CD4-positive, alpha-beta T cell treated with Interleukin-15 for 1 hour (primary cell): Measurements from ENCODE around the gene PBX1.

Experiments used
- DNase-seq: peaks from one replicate; pipeline ENCODE4 v3.0.0-alpha.2; 2020

Gene PBX1

GRCh38 chr1:164704954-164705353 lies 146.0 kb downstream of the PBX1 start:
- no peak for DNase-seq

DNA sequence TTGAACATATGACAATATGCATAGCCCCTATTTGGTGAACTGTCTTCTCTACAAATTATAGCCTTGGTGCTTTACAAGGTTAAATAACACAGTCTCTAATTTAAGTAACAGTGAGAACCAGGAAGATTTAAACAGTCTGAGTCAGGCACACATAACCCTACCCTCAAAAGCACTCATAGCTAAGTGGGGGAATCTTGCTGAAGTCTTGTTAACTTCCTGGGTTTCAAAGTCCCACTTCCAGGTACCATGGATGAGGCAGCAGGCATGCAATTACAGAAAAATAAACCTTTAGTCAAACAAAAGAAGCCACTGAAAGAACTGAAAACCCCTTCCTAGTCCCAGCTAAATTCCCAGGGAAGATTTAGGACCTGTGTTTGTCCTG lies 147.6 kb downstream of the PBX1 start:
- no peak for DNase-seq

- no peak for DNase-seq
These were observed 148.9 kb downstream of the PBX1 start for GRCh38 chr1:164707868-164708331.

GRCh38 chr1:164708596-164708995 lies 149.6 kb downstream of the PBX1 start:
- DNase-seq, result no peak

DNA sequence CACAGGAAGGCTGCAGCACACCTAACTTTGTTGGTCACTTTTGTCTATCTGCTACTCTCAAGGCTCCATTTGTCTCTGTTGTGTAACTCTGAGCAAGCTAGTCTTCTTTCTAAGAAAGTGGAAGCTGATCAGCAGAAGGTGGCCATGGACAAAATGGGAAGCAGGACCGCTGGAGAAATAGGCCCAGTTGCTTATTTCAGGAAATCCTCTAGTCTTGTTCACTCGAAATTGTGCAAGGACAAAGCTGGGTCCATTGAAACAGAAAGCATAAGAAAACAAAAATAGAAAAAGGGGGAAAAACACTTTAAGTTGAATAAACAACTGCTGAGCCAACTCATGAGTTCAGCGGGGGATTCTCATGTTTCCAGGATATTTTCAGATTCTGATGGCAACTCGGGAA lies 150.1 kb downstream of the PBX1 start:
- DNase-seq, result peak; percentile 20

DNA sequence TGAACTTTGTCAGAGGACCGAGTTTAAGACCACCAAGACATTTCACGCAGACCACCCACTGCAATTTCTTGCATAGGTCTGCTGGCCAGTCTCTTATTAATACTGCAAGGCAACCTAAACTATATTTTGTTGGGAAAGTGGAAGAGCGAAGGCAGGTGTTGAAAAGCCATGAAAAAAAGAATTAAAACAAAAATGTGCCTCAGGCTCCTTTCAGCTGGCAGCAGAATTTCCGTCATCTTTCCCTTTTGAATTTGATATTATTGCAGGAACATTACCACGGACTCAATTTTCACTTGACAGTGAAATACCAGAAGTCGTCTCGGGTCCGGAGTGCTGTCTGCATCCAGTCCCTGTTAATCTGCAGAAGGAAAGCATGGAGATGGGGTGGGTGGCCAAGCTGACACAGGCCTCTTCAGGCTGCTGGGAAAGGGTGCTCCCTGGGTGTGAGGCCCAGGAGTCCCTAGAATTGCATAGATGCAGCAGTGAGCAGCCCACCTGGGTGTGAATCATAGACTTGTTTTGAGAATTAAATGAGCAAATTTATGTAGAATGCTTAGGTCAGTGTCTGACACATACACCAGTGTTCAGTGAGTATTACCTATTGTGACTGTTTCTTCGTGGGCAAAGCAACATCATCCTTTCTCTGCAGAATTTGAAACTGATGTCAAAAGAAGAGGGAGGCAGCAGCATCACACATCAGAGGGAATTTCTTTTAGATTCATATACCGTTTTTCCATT lies 150.7 kb downstream of the PBX1 start:
- DNase-seq, result no peak

DNA sequence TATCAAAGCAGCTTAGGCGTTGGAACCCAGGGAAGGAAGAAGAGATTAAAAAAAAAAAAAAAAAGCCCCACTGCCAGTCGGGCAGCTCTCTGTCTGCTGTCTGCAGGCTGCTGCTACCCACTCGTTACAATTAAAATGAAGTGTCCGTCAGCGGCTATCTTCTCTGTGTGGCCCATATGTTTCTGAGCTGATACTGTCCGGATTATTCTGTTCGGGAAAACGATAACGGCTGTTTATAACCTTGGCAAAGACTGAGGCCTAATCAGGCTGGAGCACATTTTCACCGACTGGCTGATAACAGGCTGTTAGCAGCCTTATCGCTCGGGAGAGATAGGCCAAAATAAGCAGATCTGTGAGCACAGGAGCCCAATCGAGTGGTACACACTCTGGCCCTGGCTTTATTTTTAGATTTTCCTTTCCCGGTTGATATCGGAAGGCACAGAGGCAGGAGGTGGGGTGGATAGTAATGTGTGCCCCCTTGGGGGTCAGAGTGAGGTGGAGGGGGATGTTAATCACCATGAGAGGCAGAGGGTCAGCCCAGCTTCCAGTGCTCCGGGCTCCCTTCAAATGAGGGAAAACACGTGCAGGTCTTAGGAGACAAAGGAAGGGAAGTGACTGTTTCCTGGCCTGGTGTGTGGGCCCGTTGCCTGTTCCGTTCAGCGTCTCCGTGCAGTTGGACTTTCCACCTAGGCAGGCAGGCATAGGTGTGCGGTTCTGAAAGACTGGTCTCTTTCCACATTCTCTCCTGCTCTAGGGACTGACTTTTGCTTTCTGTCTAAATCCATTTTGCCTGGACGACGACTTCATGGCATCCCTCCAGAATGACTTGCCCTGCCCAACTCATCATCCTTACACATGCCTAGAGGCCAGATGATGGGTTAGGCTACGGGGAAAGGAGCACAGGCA lies 153.4 kb downstream of the PBX1 start:
- no peak for DNase-seq

- DNase-seq, result no peak
These were observed 154.6 kb downstream of the PBX1 start for GRCh38 chr1:164713456-164714207.

GRCh38 chr1:164716992-164717703 lies 158.2 kb downstream of the PBX1 start:
- DNase-seq, result peak; percentile 30

DNA sequence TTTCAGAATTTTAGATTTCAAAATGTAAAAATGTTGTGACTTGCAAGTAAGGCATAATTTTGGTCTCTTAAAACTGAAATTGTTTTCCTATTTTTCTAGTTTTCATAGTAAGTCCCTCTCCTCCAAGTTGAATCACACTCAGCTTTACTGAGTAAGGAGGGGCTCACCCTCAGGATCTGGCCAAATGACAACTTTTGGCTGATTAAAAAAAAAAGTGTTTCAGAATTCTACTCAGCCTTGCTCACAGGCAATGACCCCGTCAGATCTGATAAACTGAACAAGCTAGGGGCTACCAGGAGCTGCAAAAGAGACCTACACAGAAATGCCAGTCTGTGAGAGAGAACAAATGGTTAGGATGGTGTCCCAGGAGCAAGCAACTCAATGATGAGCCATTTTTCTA lies 159.8 kb downstream of the PBX1 start:
- DNase-seq, result no peak

DNA sequence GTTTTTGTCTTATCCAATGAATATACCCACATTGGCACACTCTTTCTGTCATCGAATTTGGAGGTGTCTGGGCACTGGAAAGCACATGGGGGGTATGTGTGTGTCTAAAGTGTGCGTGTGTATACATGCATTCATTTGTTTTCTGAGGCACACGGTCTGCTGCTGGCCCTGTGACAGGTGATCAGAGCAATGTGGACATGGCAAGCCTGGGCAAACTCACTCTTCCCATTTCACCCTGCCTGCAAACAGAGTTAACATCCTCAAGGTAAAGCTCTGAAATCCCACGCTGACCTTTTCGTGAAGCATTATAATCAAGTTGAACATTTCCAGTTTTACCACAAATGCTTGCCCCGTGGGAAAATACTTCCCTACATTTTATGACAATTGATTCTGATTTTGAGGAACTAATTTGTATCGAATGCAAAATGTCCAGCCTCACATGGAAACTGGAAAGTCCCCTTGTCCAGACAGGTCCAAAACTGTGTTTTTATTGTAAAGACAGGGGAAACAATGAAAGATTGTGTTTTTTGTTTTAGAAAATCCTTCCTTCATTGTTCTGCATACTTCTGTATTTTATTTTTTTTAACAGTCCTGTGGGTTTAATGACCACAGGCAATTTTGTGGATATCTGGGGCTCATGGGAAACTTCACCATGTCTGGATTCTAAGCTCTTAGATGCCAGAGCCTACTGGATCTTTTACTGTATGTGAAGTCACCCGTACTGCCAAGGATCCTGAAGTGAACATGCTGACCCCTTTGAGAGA lies 160.9 kb downstream of the PBX1 start:
- DNase-seq, result no peak

- no peak for DNase-seq
These were observed 161.7 kb downstream of the PBX1 start for GRCh38 chr1:164720440-164721227.

DNA sequence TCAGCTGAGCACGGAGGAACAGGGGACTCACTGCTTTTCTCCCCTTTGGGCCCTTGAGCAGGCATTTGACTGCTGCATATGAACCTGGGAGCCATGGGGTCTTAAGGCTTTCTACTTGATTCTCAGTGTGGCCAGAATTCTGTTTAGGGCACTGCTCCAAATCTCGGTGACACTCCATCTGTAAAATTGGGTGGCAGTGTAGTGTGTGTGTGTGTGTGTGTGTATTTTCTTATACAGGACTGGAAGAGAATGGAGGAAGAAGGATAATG lies 162.2 kb downstream of the PBX1 start:
- no peak for DNase-seq

DNA sequence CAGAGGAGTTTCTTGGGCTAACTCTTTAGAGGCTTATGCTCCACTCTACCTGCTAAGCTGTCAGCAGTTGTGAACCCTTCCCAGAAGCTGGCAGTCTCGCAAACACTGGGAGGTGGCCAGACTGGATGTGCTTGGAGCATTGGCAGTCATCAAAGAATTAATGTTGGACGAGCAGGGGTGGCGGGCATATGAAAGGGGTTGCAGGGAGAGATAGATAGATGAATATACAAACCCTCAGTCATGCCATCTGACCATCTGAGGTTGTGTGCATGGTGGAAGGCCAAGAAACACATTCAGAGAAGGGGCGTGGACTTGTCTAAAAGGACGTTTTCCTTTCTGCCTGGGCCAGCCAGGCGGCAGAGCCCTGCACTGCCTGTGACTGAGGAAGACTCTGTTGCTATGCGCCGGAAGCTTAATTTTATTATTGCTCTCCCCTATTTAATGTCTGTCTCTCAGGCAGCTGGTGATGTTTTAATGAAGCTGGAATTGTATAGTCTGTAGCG lies 164.4 kb downstream of the PBX1 start:
- no peak for DNase-seq

- DNase-seq, result no peak
These were observed 166.4 kb downstream of the PBX1 start for GRCh38 chr1:164725401-164725800.

DNA sequence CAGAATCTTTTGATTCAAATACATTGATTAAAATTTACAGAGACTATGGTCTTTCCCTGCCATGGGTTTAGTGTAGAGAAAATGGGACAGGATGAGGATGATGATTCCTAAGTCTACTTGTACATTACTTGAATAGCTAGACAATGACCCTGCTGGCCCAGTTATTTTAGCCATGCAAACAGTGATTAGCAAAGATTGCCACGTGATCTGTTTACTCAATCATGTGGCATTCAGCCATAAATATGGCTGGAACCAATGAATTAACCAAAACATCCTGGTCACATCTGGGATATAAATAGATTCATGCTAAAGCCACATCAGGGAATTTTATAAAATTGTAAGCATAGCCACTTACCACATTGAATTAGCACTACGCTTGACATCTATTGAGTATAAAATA lies 167.3 kb downstream of the PBX1 start:
- DNase-seq, result no peak

DNA sequence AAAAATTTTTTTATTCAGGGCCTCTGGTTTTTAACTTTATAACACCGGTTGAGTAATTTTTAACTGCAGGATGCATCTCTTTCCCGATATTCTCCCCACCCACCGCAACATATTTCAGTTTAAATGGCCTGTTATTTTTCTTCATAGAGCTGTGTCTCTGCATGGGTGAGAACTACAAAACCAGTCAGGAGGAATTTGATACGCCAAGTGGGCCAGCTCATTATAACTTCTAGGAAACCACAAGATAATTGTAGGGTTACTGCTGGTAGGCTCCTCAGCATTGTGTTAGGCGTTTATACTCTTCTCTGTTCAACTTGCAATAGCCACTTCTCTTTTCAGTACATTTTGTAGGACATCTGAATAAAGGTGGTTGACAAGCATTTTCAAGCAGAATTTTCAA lies 169.7 kb downstream of the PBX1 start:
- DNase-seq, result no peak

DNA sequence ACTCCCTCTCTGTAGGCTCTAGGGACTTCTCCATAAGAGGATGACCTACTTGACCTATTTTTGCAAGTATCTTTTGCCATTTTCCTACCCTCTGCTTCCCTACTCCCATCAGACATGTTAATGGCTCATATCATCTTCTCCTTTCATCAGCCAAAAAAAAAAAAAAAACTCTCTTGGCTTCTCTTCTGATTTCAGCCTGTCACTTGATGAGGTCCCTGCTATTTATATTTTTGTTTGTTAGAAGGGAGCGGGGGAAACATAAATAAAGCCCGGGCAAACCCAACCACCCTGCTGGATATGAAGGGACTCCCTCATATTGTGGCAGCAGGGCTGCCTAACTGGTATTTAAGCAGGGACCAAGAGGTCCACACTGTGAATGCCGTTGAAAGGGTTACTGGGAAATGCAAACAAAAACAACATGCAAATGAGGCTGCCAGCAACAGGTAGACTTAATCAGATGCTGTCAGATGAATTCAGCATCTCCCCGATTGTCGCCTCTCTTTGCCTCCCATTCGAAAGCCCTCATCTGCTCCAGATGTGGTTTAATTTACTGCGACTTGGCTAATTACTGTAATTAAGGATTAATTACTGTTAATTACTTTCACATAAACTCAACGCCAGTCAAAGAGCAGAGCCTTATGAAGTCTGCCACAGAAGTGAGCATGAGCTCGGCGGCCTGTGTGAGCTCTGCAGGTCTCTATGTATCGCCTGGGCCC lies 172.3 kb downstream of the PBX1 start:
- no peak for DNase-seq

DNA sequence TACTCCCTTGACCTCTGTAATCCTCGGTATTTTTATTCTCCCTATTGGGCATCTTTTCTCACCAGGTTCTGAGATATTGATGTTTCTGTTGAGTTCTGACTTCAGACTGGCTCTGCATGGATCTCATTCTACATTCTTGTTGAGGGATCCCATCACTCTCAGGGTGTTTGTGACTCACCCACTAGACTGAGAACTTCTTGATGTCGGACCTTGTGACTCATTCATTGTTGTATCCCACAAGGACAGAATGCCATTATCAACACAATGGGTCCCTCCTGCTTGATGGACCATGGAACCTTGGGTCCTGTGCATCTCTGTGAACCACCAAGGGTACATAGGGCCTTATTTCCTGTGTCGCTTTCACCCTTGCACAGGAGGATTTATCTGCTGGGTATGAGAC lies 174.1 kb downstream of the PBX1 start:
- no peak for DNase-seq

GRCh38 chr1:164733734-164734133 lies 174.8 kb downstream of the PBX1 start:
- no peak for DNase-seq
